Measurements from ENCODE around the gene CPNE4.
A peak's percentile ranks its signal among the peaks of the same experiment; 100 is the strongest.

The CPNE4 gene

DNA sequence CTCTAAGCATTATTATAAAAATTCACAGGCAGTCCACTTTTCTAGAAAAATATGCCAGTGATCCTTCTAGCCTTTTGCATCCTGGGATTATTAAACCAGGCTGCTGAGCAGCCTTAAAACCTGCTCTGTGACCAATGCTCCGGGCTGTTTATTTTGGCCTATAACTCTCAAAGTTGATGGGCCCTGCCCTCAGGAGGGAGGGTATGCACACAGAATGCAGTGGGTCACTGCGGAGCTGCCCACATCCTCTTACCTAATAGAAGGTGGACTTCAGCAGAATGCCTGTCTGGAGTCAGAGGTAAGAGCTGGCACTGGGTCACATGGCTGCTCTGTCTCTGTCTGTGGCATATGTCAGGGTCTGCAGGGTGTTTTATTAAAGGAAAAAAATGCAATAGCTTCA lies 26.0 kb downstream of the CPNE4 start:
- no peak for DNase-seq (ENCODE audit: low spot score)
- TF ChIP-seq, protein P1, sequence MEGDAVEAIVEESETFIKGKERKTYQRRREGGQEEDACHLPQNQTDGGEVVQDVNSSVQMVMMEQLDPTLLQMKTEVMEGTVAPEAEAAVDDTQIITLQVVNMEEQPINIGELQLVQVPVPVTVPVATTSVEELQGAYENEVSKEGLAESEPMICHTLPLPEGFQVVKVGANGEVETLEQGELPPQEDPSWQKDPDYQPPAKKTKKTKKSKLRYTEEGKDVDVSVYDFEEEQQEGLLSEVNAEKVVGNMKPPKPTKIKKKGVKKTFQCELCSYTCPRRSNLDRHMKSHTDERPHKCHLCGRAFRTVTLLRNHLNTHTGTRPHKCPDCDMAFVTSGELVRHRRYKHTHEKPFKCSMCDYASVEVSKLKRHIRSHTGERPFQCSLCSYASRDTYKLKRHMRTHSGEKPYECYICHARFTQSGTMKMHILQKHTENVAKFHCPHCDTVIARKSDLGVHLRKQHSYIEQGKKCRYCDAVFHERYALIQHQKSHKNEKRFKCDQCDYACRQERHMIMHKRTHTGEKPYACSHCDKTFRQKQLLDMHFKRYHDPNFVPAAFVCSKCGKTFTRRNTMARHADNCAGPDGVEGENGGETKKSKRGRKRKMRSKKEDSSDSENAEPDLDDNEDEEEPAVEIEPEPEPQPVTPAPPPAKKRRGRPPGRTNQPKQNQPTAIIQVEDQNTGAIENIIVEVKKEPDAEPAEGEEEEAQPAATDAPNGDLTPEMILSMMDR (conservative IDR thresholded peaks at IDR 0.05; ENCODE audit: low read depth): no peak
- CTCF ChIA-PET: no interaction called here
- POLR2A ChIA-PET (ENCODE audit: low non-redundant PET): no interaction called here
- no peak overlapping the region for H3K27ac ChIP-seq

DNA sequence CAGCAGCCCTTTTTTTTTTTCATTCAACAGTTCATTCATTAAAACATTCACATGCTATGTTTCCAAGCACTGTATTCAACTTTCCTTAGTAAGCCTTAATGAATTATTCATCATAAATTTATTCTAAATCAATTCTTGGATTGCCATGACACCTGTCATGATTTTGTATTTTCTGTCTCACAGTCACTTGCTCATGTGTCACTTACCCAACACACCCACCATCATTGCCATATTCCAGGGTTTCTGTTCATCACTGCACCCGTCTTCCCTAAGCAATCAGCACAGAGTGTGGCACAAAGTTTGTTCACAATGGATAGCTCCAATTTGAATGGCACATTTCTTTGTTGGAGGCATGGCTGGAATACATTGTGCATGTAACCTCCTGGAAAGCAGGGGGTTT lies 27.2 kb downstream of the CPNE4 start:
- no peak for DNase-seq (ENCODE audit: low spot score)
- CTCF ChIA-PET: interaction anchor here (0.8 kb wide), 1 partner anchor 1322 kb away, joined by 4 read pairs; no protein-coding TSS in a partner anchor
- POLR2A ChIA-PET (ENCODE audit: low non-redundant PET): no interaction called here
- TF ChIP-seq, protein P1 (conservative IDR thresholded peaks at IDR 0.05; ENCODE audit: low read depth): no peak
- H3K27ac ChIP-seq: no peak overlapping the region

DNA sequence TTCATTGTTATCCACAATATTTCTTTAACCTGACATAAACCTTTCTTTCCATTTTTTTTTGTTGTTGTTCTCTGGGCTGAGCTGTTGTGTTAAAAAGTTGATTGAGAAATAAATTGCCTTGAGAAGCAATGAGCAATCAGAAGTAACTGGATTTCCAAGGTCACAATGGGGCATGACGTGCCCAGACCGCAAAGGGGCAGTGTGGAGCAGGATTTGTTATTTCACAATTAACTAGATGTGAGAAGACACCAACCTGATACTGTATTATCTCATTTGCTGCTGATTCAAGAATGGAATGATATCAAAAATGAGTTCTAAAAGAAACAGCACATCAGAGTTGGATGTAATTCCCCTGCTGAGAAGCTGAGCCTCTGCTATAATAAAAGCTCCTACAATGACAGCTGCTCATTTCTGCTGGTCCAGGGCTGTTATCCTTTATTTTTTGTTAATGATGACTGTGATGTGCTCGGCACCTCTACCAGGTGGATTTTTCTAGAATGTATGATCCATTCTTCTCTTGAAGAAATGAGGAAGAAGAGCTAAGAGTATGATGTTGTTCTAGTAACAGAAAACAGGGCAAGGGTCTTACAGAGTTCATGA lies 28.1 kb downstream of the CPNE4 start:
- TF ChIP-seq, protein P1 (conservative IDR thresholded peaks at IDR 0.05; ENCODE audit: low read depth): peak; percentile 64
- no peak overlapping the region for H3K27ac ChIP-seq
- CTCF ChIA-PET: interaction anchor here (0.6 to 1.1 kb wide), 6 partner anchors 8 to 347 kb away, joined by 3 to 4 read pairs (median 4); partner anchors contain the start of gene CPNE4
- DNase-seq (ENCODE audit: low spot score): peak; percentile 44
- POLR2A ChIA-PET (ENCODE audit: low non-redundant PET): no interaction called here

DNA sequence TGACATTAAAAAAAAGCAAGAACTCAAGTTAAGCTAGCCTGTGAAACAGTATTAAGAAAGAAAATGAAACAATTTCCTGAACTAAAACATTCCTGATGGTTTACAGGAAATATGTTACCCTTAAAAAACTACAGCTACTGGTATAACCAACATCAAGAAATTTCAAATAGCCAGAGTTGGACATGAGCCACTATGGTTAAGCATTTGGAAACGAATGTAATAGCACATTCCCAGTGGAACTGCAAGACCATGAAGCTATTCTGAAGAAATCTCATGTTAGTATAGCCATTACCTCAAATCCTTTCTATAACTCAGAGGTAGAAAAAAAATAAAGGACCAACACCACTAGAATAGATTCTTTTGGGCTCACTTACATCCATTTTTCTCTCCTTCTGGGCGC lies 30.2 kb downstream of the CPNE4 start:
- TF ChIP-seq, protein P1 (conservative IDR thresholded peaks at IDR 0.05; ENCODE audit: low read depth): no peak
- DNase-seq (ENCODE audit: low spot score): no peak
- ChIA-PET POLR2A (ENCODE audit: low non-redundant PET) (no interaction called here), CTCF (no interaction called here)
- H3K27ac ChIP-seq: no peak overlapping the region

DNA sequence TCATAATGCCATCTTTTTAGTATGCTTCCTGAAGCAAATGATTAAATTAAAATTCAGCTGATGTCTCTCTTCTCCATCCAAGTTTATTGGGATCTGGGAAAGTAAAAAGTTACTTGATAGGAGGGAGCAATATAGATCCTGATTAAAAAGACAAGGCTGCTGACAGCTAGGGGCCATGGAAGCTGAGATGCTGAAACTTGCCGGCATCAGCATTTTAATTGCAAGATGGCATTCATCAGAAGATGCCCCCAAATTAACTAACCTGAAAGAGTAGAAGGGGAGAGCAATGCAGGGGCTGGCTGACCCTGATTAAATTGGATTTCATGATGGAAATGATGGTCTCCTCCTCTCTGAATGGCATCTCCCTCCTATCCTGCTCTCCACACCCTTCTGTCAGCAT lies 31.1 kb downstream of the CPNE4 start:
- ChIA-PET POLR2A (ENCODE audit: low non-redundant PET) (no interaction called here), CTCF (interaction anchor here (0.6 kb wide), 1 partner anchor 57 kb away, joined by 3 read pairs; no protein-coding TSS in a partner anchor)
- no peak overlapping the region for H3K27ac ChIP-seq
- TF ChIP-seq, protein P1 (conservative IDR thresholded peaks at IDR 0.05; ENCODE audit: low read depth): no peak
- no peak for DNase-seq (ENCODE audit: low spot score)

DNA sequence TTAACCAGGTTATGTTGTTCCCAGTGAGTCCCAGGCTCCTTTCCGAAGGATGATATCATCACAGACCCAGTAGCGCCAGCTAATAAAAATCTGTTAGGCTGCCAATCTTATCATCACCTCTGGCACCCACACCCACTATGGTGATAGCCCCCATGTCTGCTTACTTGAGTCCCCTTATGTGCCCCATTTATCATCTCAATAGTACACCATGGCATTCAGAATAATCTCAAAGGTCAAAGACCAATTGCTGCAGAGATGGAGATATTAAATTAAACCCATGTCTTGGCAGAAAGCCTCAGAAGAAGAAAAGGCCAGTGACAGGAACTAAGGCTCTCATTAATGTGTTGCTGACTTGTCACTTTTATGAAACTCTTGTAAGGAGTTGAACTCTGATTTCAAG lies 32.8 kb downstream of the CPNE4 start:
- no peak overlapping the region for H3K27ac ChIP-seq
- TF ChIP-seq, protein P1 (conservative IDR thresholded peaks at IDR 0.05; ENCODE audit: low read depth): no peak
- POLR2A ChIA-PET (ENCODE audit: low non-redundant PET): no interaction called here
- no peak for DNase-seq (ENCODE audit: low spot score)
- CTCF ChIA-PET: no interaction called here

All from RWPE1 (cell line).